ENCODE measurements around the gene SEH1L. TPM values are rescaled to one million over a fixed set of nuclear protein-coding genes. Genes with fewer than 3 reads are reported as not detected.

SEH1L gene
- total RNA-seq, 4 donors from 2014 or later, result 28.4 to 102 (median 48.6) TPM

DNA sequence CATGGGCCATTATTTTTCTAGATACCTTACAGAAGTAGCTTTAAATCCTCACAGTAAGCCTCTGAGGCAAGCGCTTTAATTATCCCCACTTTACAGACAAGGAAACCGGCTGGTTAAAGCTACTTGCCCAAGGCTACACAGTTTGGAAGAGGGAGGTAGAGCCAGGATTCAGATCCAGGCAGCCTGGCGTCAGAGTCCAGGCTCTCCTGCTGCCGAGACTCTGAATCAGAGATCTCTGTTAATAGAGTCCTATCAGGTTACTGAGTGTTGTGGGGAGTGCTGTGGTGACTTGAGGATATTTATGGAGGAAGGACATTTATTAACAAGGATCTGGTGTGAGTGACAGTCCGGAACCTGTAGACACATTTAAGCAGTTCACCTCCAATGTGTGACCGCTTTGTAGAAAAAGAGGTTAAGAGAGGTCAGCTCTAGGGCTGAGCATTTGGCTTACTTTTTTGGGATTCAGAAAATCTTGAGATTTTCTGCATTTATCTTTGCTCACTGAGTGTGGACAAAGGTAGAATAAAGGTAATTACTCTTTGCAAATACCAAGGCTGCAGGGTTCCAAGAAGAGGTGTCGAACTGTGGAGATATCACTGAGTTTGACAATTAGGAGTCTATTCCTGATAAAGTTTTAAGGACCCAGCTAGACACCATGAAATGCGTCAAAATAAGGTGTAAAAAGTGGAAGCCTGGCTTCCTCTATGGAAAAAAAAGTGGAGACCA lies 41.7 kb downstream of the SEH1L start:
- no peak for ATAC-seq (ENCODE audit: low FRiP score)
- TF ChIP-seq, protein P1, sequence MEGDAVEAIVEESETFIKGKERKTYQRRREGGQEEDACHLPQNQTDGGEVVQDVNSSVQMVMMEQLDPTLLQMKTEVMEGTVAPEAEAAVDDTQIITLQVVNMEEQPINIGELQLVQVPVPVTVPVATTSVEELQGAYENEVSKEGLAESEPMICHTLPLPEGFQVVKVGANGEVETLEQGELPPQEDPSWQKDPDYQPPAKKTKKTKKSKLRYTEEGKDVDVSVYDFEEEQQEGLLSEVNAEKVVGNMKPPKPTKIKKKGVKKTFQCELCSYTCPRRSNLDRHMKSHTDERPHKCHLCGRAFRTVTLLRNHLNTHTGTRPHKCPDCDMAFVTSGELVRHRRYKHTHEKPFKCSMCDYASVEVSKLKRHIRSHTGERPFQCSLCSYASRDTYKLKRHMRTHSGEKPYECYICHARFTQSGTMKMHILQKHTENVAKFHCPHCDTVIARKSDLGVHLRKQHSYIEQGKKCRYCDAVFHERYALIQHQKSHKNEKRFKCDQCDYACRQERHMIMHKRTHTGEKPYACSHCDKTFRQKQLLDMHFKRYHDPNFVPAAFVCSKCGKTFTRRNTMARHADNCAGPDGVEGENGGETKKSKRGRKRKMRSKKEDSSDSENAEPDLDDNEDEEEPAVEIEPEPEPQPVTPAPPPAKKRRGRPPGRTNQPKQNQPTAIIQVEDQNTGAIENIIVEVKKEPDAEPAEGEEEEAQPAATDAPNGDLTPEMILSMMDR (IDR thresholded peaks at IDR 0.05), result no peak
- DNase-seq (ENCODE audit: low spot score), result no peak

DNA sequence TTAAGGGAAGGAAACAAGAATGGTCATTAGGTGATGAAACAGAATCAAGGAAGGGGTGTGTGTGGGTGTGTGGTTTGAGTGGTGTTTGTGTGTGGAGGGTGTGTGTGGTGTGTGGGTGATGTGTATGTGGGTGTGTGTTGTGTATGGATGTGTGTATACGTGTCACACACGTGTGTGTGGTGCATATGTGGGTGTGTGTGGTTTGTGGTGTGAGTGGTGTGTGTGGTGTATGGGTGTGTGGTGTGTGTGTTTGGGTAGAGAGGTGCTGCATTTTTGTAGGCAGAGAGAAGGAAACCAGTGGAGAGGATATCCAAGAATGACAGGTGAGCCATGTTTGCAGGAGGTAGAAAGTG lies 42.3 kb downstream of the SEH1L start:
- TF ChIP-seq, protein P1 (IDR thresholded peaks at IDR 0.05), result no peak
- ATAC-seq (ENCODE audit: low FRiP score) (no peak), DNase-seq (ENCODE audit: low spot score) (no peak)

DNA sequence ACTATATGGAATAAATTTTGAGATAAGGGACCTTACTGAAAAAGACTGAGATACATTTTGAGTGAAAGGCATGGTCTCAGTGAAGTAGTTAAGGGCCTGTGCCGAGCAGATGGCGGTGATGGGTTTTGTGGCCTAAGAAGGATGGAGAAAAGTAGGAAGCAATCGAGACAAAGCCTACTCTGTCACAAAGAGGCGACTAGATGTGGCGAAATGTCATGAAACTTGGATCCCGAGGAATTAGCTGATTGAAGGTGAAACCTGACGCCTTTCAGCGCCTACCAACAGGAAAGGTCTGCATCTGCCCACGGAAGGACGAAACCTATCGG lies 42.8 kb downstream of the SEH1L start:
- TF ChIP-seq, protein P1 (IDR thresholded peaks at IDR 0.05), result no peak
- no peak for DNase-seq (ENCODE audit: low spot score)
- ATAC-seq (ENCODE audit: low FRiP score), result peak; percentile 1

DNA sequence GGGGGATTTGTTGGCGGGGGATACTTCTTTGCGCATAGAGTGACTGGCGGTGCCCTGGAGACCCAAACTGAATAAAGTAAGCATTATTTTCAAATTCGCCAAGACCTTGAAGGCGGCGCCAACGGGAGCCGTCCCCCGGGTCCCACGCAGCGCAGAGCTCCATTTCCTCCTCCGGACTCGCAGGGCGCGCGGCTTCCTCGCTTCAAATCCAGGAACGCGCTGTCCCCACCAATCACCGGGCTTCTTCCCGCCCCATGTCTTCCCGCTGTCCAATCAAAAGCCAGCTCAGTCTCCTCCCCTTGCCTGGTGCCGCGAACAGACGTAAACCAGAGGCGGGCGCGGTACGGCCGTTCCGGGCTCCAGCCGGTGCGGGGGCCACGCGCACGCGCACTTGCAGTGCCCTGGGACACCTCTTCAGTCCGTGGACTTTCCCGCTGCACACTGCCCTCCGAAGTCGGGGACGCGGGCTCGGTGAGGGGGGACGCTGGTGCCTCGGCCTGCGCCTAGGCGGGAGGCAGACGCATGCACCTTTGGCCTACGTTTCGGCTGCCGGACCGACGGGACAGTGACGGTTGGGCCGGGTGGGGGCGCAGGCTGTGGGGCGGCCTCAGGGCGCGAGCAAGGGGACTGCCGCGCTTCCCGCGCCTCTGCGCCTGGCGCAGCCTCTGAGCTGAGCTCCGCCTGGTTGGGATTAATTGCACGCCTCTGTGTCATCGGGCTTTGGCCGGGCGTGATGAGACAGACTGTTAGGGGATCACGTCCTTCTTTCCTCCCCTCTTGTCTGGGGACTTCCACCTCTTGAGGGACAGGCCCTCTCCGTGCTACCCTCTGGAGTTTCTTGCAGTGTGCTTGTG lies 43.4 kb downstream of the SEH1L start, which contains the start of gene CEP192:
CEP192 (plus strand) TSS at position 396 of the 854 bp plus-strand sequence. CDS start 8,063 bp downstream, outside the sequence.
- ATAC-seq (ENCODE audit: low FRiP score) (peak; percentile 99), DNase-seq (ENCODE audit: low spot score) (peak; percentile 84)
- TF ChIP-seq, protein P1 (IDR thresholded peaks at IDR 0.05), result no peak

DNA sequence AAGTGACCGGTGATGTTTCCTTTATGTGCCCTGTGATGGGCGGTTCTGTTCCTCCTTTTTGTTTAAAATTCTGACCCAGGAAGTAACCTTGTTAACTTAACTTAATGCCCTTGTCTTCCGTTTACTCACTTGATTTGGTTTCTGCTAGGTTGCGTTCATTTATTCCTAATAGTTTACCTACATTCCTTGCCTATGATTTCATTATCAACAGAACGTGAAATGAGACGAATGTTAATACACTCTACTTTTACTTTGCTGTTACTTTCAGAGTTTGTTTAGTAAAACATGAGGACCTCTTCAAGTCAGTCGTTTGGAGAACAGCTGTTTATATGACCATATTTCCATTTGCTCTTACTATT lies 44.0 kb downstream of the SEH1L start:
- TF ChIP-seq, protein P1 (IDR thresholded peaks at IDR 0.05), result no peak
- ATAC-seq (ENCODE audit: low FRiP score) (no peak), DNase-seq (ENCODE audit: low spot score) (no peak)

DNA sequence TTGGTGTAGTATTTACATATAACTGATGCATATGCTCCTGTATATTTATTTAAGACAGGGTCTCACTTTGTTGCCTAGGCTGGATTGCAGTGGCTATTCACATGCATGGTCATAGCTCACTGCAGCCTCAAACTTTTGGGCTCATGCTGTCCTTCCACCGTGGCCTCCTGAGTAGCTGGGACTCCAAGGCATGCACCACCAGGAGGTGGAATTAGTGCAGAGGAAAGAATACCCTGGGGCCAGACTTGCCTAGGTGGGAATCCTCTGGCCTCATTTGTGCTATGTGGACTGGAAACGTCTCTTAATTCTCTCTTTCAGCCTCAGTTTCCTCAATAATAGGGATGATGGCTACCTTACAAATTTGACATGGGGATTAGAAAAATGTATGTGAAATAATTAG lies 45.6 kb downstream of the SEH1L start:
- TF ChIP-seq, protein P1 (IDR thresholded peaks at IDR 0.05), result no peak
- ATAC-seq (ENCODE audit: low FRiP score), result no peak

More for the DNA sequence above, 45.6 kb downstream of the SEH1L start:
- no peak for DNase-seq (ENCODE audit: low spot score)

Measured in omental fat pad (tissue), 4 donors.